Hematopoietic multipotent progenitor cell treated with erythropoietin and hydrocortisone succinate and interleukin-3 and kit ligand, for 6 days (in vitro differentiated cells): ENCODE results near the gene HSH2D.

Experiments
- DNase-seq: peaks from one replicate; pipeline ENCODE4 v3.0.0-alpha.2; 2015

The HSH2D gene

DNA sequence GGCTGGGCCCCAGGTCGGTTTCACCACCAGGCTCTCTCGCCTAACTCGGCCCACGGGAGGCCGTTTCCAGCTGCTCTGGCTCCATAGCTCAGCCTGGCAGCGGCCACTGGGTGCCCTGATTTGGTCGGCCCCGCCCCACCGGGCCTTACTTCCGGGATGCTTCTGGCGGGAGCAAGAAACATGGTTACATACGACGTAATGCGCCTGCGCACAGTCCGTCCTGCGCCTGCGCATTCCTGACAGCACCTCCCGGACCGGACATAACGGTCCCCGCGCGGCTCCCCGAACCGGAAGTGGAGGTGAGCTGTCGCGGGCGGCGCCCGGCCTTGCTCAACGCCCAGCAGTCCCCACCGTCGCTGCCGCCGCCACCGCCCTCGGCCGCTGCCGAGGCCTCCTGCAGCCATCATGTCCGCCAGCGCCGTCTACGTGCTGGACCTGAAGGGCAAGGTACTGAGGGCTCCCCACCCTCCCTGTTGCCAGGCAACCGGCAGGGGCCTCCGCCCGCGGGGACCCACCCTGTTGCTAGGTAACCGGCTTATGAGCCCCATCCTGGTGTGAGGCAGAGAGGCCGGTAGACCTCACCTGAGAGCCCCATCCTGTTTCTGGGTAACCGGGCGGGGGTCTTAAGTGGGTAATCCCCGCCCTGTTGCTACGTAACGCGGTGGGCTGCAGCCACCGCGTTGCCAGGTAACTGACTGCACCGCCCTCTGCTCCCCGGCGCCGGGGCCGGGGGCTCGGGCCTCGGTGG is 54.3 kb downstream of the HSH2D start, which contains the start of gene AP1M1:
Gene AP1M1, plus strand, starts transcription at position 290 of the 748 bp plus-strand sequence. Its CDS starts 116 bp downstream, at position 406.
- DNase-seq: peak; percentile 98

DNA sequence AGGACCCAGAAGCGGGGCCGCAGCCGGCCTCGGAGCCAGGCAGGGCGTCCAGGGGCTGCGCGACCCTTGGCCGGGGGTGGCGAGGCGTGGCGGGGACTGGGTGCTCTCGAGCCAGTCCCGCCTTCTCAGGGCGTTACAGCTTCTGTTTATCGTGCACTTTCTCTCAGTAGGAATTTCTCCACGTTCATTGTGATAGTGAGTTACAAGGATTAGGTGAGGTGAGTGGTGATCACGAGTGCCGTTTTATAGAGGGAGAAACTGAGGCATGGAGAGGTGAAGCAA is 54.8 kb downstream of the HSH2D start:
- peak; percentile 56 for DNase-seq

DNA sequence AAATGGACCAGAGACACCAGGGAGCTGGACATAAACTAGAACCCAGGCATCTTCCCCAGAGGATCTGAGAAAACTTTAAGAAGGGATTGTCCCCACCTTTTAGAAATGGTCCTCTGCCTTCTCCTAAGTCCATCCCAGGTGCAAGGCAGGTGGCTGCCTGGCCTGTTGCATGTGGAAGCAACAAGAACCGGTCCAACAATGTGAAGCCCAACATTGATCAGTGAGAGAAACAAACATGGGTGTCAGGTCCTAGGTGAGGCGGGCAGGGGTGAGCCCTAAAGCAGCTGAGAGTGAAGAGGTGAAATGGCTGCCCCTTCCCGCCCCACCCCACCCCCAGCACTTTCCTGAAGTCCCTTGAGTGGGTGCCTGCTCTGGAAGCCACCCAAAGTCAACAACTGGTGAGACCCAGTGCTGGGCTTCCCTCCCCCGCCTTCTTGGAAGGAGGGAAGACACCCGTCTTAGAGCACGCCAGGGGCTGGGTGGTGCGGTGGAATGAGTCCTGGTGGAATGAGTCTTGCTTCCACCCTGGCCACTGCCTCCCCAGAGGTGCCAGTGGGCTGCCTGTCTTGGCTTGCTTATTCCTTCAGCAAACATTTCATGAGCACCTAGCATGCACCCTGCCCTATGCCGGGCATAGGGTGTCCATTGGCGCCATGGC is 55.9 kb downstream of the HSH2D start:
- DNase-seq: no peak

DNA sequence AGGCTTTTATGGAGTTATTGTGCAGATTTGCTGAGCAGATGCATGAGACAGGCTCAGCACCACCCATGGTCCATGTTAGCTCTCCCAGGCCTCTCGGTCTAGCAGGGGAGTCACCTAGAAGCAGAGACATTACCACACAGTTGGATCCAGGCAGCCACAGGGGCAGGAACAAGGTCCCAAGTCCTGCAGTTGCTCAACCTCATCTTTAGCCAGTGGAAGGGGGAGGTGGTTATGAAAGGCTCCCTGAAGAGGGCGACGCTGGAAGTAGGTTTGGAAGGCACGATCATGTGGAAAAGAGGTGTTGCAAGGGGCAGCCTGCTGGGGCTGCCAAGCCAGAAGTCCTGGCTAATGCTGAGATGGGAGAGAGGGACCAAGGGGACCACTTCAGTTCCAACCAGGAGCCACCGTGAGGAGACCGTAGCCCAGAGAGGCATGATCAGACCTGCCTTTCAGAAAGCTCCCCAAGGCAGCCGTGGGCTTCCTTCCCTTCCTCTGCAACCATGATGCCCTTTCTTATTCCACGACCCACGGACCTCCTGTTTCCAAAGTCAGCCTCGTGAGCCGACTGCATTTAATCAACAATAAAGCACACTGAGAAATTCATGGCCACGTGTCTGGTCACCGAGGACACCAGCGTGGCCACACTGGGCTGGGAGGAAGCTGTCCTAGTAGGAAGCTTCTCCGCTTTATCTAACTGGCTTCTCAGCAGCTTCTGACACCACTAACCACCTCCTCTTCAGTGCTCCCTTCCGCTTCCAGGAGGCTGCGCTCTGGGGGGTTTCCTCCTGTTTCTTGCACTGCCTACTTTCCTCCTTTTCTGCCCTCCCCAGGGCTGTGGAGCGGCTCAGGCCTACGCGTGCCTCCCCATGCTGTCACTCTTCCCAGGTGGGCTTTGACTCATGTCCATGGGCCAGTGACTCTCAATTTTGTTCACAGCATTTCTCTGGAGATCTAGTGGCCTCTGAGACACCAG is 56.8 kb downstream of the HSH2D start:
- DNase-seq: peak; percentile 27

DNA sequence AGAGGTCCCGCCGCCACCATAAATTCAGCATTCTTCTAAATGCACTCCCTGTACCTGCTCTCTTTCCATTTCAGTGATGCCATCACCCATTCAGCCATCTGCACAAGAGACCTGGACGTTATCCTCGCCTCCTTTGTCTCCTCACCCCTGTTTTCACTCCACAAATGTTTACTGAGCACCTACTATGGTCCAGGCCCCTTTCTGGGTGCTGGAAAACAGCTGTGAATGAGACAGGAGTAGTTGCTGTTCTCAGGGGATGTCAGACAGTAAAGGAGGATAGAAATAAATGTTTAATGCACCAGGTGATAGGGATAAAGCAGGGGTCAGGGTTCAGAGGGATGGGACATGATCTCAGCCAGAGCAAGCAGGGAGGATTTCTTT is 57.5 kb downstream of the HSH2D start:
- DNase-seq: no peak

DNA sequence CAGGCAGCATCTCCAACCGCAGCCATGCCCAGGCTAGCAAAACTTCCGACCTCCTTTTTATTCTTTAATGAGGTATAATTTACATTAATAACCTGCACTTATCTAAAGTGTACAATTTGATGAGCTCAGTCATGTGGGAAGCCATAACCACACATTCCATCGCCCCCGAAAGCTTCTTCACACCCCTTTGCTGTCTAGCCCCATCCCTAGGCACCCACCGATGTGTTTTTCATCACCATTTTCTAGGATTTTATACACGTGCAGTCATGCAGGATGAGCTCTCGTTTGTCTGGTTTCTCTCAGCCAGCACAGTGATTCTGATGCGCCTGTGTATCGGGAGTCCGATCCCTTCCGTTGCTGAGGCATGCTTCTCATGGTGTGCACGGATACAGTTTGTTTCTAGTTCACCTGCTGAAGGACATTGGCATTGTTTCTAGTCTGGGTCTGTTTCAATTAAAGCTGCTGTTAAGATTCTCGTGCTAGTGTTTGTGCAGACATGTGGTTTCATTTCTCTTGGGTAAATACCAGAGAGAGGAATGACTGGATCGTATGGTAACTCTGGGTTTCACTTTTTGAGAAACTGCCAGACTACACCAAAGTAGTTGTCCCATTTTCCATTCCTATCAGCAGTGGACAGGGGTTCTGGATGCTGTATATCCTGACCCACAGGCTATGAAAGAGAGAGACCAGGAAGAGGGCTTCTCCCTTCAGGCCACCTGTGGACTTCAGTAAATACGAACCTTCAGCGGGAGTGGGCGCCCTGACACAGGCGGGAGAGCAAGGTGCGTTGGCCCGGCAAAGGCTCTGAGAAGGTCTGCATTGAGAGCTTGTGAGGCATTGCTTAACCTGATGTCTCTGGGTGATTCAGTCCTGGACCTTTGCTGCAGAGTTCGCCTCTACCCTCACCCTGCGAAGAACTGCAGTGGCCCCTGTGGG is 59.1 kb downstream of the HSH2D start:
- DNase-seq: no peak

DNA sequence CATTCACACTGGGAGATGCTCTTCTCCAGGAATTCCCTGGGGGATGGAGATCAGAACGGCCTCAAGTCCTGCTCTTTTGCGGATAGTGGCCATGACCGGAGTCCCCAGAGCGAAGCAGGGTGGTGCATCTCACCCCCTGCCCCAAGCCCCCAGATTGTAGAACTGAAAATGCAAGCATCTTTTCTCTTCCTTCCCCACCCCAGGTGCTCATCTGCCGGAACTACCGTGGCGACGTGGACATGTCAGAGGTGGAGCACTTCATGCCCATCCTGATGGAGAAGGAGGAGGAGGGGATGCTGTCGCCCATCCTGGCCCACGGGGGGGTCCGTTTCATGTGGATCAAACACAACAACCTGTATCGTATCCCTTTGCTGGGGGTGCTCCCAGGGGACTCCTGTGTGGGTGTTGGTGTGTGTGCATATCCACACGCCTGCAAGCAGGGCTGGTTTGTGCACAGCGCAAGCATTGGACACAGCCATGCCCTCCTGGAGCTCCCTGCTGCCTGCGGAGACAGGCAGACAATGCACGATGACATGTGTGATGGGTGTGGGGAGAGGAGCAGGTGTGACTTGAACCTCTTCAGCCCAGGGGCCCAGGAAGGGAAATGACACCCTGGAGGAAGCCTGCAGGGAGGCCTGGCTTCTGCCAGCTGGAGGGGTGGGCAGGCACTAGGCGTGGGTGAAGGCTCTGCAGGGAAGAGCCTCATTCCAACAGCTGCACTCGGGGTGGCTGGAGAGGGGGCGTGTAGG is 59.9 kb downstream of the HSH2D start:
- no peak for DNase-seq

DNA sequence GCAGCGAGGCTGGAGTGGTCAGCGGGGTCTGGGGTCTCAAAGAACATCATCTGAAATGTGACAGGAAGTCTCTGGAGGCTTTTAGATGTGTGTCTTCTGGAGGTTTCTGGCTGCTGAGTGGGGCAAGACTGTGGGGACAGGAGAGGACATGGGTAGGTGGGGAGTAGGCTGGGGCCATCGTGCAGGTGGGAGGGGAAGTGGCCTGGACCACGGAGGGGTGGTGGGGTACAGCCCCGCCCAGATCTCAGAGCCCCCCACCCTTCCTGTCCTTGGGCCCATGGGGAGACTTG is 60.5 kb downstream of the HSH2D start:
- DNase-seq: no peak

DNA sequence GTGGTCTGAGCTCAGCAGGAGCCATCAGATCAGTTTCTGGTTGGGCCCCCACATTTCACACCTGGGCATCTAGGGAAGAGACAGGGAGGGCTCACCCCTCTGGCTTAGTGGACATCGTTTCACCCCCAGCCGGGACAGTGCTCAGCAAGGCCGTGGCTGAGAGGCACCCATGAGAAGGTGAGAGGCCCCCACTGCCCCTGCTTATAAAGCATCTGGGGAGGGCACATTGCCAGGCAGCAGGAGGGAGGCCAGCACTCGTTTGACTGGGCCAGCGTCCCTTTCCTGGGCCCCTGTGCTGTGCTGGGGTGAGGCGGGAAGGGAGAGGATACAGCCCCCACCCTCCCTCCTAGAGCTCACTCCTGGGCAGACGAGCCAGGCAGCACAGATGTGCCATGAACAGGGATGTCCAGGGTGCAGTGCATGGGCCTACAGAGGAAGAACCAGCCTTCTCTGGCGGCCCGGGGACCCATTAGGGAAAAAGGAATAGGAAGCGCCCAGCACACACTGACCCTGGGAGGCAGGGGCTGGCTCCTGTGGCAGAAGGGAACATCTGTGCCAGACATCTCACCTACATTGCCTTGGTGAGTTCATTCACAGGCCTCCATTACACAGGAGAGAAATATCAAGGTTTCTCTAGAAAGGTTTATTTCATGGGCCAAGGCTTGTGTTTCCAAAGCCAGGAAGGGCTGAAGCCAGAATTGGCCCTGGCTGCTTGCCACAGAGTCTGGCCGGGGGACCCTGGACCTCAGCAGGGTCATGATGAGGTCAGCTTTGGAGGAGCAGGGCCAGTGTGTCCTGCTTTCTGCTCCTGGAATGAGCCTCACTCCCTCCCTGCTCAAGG is 61.9 kb downstream of the HSH2D start:
- DNase-seq: no peak

DNA sequence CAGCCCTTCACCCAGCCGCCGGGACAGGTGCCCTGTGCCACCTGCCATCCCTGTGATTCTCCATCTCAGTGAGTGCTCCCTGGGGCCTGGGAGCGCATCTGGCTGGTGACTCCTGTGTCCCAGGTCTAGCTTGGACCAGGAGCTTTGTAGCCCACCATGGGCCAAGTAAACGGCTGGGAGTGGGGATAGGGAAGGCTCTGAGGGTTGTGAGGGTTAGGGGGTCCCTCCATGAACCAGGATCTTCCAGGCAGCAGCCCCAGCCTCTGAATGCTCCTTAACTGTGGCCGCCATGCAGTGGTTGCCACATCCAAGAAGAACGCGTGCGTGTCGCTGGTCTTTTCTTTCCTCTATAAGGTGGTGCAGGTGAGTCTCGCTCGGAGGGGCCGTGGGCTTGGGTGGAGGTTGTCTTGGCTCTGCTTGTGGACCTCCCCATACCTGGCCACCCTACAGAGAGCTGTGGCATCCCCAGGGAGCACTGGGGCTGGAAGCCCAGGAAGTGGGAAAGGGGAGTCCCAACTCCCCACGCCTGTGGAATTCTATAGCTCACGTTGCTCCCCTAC is 62.6 kb downstream of the HSH2D start:
- DNase-seq: no peak

DNA sequence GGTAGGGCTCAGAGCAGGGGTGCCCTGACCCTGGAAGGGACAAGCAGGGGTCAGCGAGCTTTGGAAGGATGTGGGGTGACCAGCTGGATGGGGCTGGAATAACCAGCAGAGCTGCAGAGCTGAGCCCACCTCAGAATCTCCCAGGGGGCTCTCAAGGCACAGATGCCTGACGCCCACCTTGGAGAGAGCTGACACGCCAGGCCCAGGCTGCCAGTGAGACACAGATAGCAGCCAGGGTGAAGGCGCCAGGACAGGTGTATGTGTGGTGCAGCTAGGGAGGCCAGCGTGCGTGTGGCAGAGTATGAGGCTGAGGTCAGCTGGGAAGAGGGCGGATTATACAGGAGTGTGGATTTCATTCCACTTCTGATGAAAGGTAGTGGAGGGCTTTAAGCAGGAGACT is 63.2 kb downstream of the HSH2D start:
- DNase-seq: no peak

DNA sequence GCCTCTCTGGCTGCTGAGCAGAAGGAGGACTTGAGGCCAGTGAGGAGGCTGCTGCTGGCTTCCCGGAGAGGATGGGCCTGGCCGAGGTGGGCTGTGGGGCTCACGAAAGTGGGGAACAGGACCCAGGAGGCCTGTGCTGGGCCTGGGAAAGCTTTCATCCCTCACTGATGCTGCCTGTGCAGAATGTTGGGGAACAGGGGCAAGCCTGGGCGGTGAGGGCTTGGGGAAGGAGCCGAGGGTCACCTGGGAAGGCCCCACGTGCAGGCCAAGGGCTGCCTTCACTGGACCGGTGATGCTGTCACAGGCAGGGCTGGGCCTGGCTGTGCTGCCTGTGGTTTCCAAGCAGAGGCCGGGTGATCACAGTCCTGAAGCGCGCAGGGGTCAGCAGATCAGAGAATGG is 63.6 kb downstream of the HSH2D start:
- DNase-seq: no peak

DNA sequence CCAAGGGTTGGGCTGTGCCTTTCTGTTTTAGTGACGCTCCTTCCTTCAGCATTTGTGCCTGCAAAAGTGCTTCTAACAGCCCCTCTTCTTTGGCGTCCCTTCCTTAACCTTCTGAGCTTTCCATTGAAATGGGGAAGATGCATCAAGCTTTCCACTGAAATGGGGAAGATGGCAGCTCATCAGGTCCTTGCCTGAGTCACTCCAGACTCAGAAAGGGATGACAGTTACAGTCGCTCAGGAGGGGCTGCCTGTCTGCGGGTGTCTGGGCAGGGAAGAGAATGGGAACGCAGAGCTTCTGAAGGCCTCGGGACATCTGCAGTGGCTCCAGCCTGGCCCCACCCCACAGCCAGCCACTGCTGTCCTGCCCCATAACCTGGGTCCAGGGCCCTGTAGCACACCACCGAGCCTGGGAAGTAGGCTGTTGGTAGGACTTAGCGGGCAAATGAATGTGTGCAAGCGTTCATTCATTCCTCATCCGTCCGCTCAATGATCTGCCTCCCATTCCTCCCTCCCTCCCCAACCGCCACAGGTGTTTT is 64.1 kb downstream of the HSH2D start:
- DNase-seq: no peak
